ENCODE data around the gene MGAT5B. TPM values are rescaled to one million over a fixed set of nuclear protein-coding genes. Genes with fewer than 3 reads are reported as not detected.

MGAT5B gene
- total and polyA plus RNA-seq, 2 experiments from 2014 or later = 1.6 to 10.0 TPM

DNA sequence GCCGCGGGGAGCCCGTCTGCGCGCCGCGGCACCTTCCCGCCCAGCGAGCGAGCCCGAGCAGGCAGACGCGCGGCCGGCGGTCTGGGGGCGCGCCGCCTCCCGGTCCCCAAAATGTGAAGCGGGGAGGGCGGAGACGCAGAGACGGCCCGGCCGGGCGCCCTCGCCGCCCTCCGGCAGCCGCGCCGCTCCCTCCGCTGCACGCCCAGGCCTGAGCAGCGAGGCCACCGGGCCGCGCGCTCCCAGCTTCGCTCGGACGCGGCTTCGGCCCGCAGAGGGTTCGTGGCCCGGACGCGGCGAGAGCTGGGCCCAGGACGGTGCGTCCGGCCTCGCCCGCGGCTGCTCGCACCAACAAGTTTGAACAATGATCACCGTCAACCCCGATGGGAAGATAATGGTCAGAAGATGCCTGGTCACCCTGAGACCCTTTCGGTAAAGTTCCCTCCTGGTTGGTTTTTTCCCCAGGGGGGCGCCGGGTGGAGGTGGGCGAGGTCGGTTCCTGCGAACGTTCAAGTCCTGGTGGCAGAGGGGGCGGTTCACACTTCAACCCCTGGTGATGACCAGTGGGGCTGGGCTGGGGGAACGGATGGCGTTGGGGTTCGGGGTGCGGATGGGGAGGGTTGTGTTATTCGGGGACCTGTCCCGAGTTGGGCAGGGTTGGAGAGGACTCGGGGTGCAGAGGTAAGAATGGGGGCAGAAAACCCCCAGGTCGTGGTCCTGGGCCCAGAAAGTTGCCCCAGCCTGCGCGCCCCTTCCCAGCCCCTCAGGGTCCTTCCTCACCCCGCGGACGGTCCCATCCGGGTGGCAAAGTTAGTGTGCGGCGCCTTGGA lies 678 bp downstream of the MGAT5B start (continued):
- TF ChIP-seq, protein P1, sequence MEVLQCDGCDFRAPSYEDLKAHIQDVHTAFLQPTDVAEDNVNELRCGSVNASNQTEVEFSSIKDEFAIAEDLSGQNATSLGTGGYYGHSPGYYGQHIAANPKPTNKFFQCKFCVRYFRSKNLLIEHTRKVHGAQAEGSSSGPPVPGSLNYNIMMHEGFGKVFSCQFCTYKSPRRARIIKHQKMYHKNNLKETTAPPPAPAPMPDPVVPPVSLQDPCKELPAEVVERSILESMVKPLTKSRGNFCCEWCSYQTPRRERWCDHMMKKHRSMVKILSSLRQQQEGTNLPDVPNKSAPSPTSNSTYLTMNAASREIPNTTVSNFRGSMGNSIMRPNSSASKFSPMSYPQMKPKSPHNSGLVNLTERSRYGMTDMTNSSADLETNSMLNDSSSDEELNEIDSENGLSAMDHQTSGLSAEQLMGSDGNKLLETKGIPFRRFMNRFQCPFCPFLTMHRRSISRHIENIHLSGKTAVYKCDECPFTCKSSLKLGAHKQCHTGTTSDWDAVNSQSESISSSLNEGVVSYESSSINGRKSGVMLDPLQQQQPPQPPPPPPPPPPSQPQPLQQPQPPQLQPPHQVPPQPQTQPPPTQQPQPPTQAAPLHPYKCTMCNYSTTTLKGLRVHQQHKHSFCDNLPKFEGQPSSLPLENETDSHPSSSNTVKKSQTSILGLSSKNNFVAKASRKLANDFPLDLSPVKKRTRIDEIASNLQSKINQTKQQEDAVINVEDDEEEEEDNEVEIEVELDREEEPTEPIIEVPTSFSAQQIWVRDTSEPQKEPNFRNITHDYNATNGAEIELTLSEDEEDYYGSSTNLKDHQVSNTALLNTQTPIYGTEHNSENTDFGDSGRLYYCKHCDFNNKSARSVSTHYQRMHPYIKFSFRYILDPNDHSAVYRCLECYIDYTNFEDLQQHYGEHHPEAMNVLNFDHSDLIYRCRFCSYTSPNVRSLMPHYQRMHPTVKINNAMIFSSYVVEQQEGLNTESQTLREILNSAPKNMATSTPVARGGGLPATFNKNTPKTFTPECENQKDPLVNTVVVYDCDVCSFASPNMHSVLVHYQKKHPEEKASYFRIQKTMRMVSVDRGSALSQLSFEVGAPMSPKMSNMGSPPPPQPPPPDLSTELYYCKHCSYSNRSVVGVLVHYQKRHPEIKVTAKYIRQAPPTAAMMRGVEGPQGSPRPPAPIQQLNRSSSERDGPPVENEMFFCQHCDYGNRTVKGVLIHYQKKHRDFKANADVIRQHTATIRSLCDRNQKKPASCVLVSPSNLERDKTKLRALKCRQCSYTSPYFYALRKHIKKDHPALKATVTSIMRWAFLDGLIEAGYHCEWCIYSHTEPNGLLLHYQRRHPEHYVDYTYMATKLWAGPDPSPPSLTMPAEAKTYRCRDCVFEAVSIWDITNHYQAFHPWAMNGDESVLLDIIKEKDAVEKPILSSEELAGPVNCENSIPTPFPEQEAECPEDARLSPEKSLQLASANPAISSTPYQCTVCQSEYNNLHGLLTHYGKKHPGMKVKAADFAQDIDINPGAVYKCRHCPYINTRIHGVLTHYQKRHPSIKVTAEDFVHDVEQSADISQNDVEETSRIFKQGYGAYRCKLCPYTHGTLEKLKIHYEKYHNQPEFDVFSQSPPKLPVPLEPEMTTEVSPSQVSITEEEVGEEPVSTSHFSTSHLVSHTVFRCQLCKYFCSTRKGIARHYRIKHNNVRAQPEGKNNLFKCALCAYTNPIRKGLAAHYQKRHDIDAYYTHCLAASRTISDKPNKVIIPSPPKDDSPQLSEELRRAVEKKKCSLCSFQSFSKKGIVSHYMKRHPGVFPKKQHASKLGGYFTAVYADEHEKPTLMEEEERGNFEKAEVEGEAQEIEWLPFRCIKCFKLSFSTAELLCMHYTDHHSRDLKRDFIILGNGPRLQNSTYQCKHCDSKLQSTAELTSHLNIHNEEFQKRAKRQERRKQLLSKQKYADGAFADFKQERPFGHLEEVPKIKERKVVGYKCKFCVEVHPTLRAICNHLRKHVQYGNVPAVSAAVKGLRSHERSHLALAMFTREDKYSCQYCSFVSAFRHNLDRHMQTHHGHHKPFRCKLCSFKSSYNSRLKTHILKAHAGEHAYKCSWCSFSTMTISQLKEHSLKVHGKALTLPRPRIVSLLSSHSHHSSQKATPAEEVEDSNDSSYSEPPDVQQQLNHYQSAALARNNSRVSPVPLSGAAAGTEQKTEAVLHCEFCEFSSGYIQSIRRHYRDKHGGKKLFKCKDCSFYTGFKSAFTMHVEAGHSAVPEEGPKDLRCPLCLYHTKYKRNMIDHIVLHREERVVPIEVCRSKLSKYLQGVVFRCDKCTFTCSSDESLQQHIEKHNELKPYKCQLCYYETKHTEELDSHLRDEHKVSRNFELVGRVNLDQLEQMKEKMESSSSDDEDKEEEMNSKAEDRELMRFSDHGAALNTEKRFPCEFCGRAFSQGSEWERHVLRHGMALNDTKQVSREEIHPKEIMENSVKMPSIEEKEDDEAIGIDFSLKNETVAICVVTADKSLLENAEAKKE (CRISPR knock-in tag; IDR thresholded peaks at IDR 0.05) = no peak
- peak; percentile 70 for TF ChIP-seq EZH2 (IDR thresholded peaks at IDR 0.05; ENCODE audit: low read depth, unreplicated experiment)

DNA sequence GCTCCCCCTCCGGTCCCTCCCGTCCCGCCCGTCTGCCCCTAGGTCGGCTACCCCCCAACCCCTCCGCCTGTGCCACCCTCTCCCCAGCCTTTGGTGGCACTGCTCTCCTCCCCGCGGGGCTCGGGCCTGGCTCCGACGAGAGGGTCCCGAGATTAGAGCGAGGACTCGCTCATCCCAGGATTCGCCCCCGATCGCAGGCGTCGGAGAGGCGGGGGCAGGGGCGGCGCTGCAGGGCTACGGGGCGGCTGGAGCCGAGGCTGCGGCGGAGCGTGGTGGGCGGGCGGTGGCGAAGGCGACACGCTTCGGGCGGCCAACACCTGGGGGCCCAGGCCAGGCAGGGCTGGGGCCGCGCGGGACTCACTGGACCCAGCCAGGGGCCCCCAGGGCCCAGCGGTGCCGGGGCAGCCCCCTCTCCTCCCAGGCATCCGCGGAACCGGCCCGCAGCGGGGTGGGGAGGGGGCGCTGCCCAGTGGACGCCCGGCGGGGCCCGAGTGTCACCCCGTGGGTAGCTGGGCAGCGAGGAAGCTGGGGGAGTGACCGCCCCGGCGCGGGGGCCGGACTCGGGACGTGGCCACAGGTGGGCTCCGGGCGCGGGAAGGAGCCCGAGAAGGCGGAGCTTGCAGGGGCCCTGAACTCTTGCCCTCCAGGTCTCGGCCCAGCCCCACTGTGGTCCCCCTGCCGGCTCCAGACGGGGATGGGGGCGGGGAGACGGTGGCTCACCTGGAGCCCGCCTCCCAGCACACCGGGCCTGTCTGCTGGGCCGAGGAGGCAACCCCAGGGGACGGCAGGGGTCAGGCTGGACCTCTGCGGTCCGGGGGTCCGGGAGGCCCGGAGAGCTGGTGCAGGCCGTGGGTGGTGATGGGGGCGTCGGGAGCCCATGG lies 1.5 kb downstream of the MGAT5B start:
- no peak overlapping the region for H3K27ac Mint-ChIP-seq
- Histone ChIP-seq H3K36me3 (ENCODE audit: insufficient read depth) (no peaks in the 10 kb centered on the region), H3K4me1 (ENCODE audit: insufficient read depth) (peaks cover 12% of the 10 kb centered on the region; the same call in 1 of the 2 replicates), H3K4me3 (peak overlapping the region; percentile 68), H3K27ac (ENCODE audit: low read depth) (no peak overlapping the region), H4K20me1 (replicated peaks; ENCODE audit: insufficient read depth) (0 out of 2 replicates have a peak, but pooled peaks cover 7% of the 10 kb centered on the region), H3K79me2 (replicated peaks; ENCODE audit: insufficient read depth) (no peaks in the 10 kb centered on the region), H3F3A (replicated peaks; ENCODE audit: low read depth) (no peaks in the 10 kb centered on the region), H3K27me3 (ENCODE audit: insufficient read depth) (peaks cover 28% of the 10 kb centered on the region), H3K9me2 (ENCODE audit: insufficient read depth) (no peaks in the 10 kb centered on the region), H2AFZ (no peak overlapping the region; the same call in 1 of the 2 replicates), H3K4me2 (peak overlapping the region; percentile 86)
- ATAC-seq (peak; percentile 58), DNase-seq (ENCODE audit: low spot score) (peak; percentile 70)
- H3K9me3 Mint-ChIP-seq = no peaks in the 10 kb centered on the region
- H3K27me3 Mint-ChIP-seq (ENCODE audit: insufficient read depth, low read depth, poor library complexity) = peaks cover 20% of the 10 kb centered on the region
- peak overlapping the region; percentile 74; the same call in 2 of the 3 replicates for H3K4me3 Mint-ChIP-seq
- H3K36me3 Mint-ChIP-seq (ENCODE audit: low read depth) = peaks cover under 1% of the 10 kb centered on the region; the same call in 1 of the 3 replicates
- H3K4me1 Mint-ChIP-seq = peaks cover 12% of the 10 kb centered on the region
- TF ChIP-seq EZH2phosphoT487 (IDR thresholded peaks at IDR 0.05; ENCODE audit: unreplicated experiment) (no peak), STAT1 (IDR thresholded peaks at IDR 0.05; ENCODE audit: unreplicated experiment) (no peak), EZH2 (IDR thresholded peaks at IDR 0.05; ENCODE audit: low read depth, unreplicated experiment) (peak; percentile 35), NANOG (IDR thresholded peaks at IDR 0.05; ENCODE audit: borderline replicate concordance) (no peak), ZNF114 (CRISPR knock-in tag; IDR thresholded peaks at IDR 0.05) (no peak), POLR2AphosphoS5 (IDR thresholded peaks at IDR 0.05; ENCODE audit: low read depth) (no peak), ZNF331 (CRISPR knock-in tag; IDR thresholded peaks at IDR 0.05; ENCODE audit: low read depth) (no peak), CREB1 (CRISPR knock-in tag; IDR thresholded peaks at IDR 0.05; ENCODE audit: low read depth) (no peak)
- TF ChIP-seq, protein P2, sequence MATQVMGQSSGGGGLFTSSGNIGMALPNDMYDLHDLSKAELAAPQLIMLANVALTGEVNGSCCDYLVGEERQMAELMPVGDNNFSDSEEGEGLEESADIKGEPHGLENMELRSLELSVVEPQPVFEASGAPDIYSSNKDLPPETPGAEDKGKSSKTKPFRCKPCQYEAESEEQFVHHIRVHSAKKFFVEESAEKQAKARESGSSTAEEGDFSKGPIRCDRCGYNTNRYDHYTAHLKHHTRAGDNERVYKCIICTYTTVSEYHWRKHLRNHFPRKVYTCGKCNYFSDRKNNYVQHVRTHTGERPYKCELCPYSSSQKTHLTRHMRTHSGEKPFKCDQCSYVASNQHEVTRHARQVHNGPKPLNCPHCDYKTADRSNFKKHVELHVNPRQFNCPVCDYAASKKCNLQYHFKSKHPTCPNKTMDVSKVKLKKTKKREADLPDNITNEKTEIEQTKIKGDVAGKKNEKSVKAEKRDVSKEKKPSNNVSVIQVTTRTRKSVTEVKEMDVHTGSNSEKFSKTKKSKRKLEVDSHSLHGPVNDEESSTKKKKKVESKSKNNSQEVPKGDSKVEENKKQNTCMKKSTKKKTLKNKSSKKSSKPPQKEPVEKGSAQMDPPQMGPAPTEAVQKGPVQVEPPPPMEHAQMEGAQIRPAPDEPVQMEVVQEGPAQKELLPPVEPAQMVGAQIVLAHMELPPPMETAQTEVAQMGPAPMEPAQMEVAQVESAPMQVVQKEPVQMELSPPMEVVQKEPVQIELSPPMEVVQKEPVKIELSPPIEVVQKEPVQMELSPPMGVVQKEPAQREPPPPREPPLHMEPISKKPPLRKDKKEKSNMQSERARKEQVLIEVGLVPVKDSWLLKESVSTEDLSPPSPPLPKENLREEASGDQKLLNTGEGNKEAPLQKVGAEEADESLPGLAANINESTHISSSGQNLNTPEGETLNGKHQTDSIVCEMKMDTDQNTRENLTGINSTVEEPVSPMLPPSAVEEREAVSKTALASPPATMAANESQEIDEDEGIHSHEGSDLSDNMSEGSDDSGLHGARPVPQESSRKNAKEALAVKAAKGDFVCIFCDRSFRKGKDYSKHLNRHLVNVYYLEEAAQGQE (IDR thresholded peaks at IDR 0.05; ENCODE audit: unreplicated experiment) = no peak
- TF ChIP-seq, protein P3, sequence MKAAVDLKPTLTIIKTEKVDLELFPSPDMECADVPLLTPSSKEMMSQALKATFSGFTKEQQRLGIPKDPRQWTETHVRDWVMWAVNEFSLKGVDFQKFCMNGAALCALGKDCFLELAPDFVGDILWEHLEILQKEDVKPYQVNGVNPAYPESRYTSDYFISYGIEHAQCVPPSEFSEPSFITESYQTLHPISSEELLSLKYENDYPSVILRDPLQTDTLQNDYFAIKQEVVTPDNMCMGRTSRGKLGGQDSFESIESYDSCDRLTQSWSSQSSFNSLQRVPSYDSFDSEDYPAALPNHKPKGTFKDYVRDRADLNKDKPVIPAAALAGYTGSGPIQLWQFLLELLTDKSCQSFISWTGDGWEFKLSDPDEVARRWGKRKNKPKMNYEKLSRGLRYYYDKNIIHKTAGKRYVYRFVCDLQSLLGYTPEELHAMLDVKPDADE (IDR thresholded peaks at IDR 0.05) = no peak
